ENCODE data around the gene ZFAND6.

DNA sequence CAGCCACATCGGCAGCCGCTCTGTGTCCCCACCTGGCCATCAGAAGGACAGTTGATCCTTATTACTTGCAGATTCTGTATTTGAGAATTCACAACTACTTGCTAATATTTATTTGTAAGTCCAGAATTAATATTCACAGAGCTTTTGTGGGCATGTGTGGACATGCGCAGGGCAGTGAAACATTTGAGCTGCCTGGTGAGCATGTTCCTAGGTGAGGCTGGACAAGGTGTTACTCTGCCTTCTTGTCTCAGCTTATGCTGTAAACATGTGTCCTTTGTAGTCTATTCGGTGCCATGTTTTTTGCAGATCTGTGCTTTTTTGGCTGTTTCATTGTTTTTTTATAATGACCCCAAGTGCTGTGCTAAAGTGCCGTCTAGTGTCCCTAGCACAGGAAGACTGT lies 108.9 kb downstream of the ZFAND6 start:
- TF ChIP-seq, protein P1, sequence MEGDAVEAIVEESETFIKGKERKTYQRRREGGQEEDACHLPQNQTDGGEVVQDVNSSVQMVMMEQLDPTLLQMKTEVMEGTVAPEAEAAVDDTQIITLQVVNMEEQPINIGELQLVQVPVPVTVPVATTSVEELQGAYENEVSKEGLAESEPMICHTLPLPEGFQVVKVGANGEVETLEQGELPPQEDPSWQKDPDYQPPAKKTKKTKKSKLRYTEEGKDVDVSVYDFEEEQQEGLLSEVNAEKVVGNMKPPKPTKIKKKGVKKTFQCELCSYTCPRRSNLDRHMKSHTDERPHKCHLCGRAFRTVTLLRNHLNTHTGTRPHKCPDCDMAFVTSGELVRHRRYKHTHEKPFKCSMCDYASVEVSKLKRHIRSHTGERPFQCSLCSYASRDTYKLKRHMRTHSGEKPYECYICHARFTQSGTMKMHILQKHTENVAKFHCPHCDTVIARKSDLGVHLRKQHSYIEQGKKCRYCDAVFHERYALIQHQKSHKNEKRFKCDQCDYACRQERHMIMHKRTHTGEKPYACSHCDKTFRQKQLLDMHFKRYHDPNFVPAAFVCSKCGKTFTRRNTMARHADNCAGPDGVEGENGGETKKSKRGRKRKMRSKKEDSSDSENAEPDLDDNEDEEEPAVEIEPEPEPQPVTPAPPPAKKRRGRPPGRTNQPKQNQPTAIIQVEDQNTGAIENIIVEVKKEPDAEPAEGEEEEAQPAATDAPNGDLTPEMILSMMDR (IDR thresholded peaks at IDR 0.05; ENCODE audit: poor library complexity) = no peak
- TF ChIP-seq EZH2phosphoT487 (IDR thresholded peaks at IDR 0.05; ENCODE audit: low read depth, severe bottlenecking, unreplicated experiment) (no peak), EZH2 (IDR thresholded peaks at IDR 0.05; ENCODE audit: borderline replicate concordance) (no peak)
